Sigmoid colon (tissue), 7 donors: Measurements from ENCODE around the gene GABRR3. TPM values are rescaled to one million over a fixed set of nuclear protein-coding genes. Genes with fewer than 3 reads are reported as not detected.

Experiments
- DNase-seq: peaks from one replicate; pipeline ENCODE4 v3.0.0-alpha.2; 2019
- H3K27ac ChIP-seq, 4 donors: fragments of 200-600 bp; sonication (generic); one replicate each; pipeline ENCODE4 v1.5.1; 2016 to 2019; ENCODE audit warnings: mild to moderate bottlenecking in 1 of 4
- H3K27me3 ChIP-seq, 3 donors: fragments of 200-600 bp; sonication (generic); one replicate each; pipeline ENCODE4 v1.5.1; 2019; ENCODE audit warnings: mild to moderate bottlenecking in 1 of 3
- H3K36me3 ChIP-seq, 4 donors: fragments of 200-600 bp; sonication (generic); one replicate each; pipeline ENCODE4 v1.5.1; 2016 to 2019
- H3K4me1 ChIP-seq, 4 donors: fragments of 200-600 bp; sonication (generic); one replicate each; pipeline ENCODE4 v1.5.1; 2017 to 2019
- H3K4me3 ChIP-seq, 4 donors: fragments of 200-600 bp; sonication (generic); one replicate each; pipeline ENCODE4 v1.5.1; 2017 to 2019; ENCODE audit warnings: mild to moderate bottlenecking in 2 of 4, moderate library complexity in 1 of 4
- H3K9me3 ChIP-seq, 4 donors: fragments of 200-600 bp in 3 of 4; sonication (generic) in 3 of 4; one replicate each; pipeline versions ENCODE4 v1.5.1 to v1.6.1; 2013 to 2019
- EP300 ChIP-seq, 4 donors: sonication (generic); formaldehyde crosslinking; IDR thresholded peaks; one replicate each; pipeline ENCODE4 v1.6.1; 2017; ENCODE audit warnings: antibody characterized with exemption in 4 of 4
- POLR2A ChIP-seq, 2 donors: fragments of 450-650 bp; IDR thresholded peaks; one replicate each; pipeline ENCODE4 v1.6.1; 2016; ENCODE audit warnings: antibody characterized with exemption in 2 of 2, mild to moderate bottlenecking in 2 of 2, moderate library complexity in 2 of 2
- POLR2AphosphoS5 ChIP-seq, 4 donors: sonication (generic); formaldehyde crosslinking; IDR thresholded peaks; one replicate each; pipeline ENCODE4 v1.6.1; 2017; ENCODE audit warnings: antibody characterized with exemption in 4 of 4
- WGBS, 2 donors: extraction: QIAGEN DNeasy Blood & Tissue Kit; methylation state at CpG; one replicate each; pipeline ENCODE4 v1.1.7; 2013; 5-methylcytosine and 5-hydroxymethylcytosine counted together
- intact Hi-C: fragments of 100-400 bp; cut with DNase I; formaldehyde crosslinking; loops from one replicate; pipeline ENCODE4 v1.15.1; 2023
- polyA plus RNA-seq, 3 donors: library from polyadenylated mRNA; stranded (reverse); fragments of 200-250 nt; gene quantifications; one replicate each; pipeline ENCODE4 v1.2.3, GENCODE V29; 2013
- total RNA-seq, 4 donors: library from RNA; depleted of rRNA; stranded (reverse); fragments of >200 nt; gene quantifications; one replicate each; pipeline ENCODE4 v1.1.0, GENCODE V29; 2016
- TF ChIP-seq, protein P1 (sequence below), 4 experiments: fragments of 450-650 bp in 3 of 4; fragments of 200-600 bp in 1 of 4; IDR thresholded peaks; one replicate each; pipeline ENCODE4 v1.5.1; 2016 to 2019; ENCODE audit warnings: antibody characterized with exemption in 4 of 4, mild to moderate bottlenecking in 3 of 4, moderate library complexity in 2 of 4
- donor health status: healthy with polysubstance abuse.
- donor health status: Bipolar disorder and iron deficiency.
- donor health status: healthy.

The GABRR3 gene
- total and polyA plus RNA-seq, 7 donors: not detected

DNA sequence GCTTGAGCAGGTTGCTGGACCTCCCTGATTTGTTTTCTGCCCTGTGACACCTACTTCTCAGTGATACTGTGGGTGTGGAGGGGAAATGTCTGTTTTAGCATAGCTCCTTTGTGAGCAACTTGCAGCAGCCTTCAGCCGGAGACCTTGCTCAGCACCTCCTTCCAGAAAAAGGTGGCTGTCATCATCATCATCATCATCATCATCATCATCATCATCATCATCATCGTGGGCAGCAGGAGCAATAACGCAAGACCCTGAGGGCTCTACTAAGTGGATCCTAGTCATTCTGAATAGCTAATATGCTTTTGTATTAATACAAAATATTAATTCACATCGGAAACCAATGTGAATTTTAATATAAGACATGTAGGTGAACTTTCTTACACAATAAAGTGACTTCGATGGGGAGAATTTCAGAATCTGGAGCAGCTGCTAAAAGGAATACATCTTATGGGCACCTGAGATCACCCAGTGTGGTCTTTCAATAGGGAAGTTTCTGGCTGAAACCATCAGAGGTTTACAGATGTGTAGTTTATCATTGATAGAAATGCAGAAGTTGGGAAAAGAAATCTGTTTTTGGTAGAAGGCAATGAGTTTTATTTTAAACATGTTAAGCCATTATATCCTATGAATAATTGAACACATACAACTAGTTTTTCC is 8.6 kb downstream of the GABRR3 start:
- intact Hi-C loops: loop anchor here (10.0 kb wide), 1 partner anchor 132 kb away; no protein-coding TSS in a partner anchor
- no peak overlapping the region for H3K4me3 ChIP-seq
- peaks cover 0 to 3% (median 0%) of the 10 kb centered on the region in 3 donors for H3K27me3 ChIP-seq
- no peak overlapping the region for H3K27ac ChIP-seq
- no peaks in the 10 kb centered on the region for H3K9me3 ChIP-seq
- no peak for DNase-seq
- TF ChIP-seq POLR2AphosphoS5 (IDR thresholded peaks at IDR 0.05) (no peak), EP300 (IDR thresholded peaks at IDR 0.05) (no peak), POLR2A (IDR thresholded peaks at IDR 0.05) (no peak)
- TF ChIP-seq, protein P1, sequence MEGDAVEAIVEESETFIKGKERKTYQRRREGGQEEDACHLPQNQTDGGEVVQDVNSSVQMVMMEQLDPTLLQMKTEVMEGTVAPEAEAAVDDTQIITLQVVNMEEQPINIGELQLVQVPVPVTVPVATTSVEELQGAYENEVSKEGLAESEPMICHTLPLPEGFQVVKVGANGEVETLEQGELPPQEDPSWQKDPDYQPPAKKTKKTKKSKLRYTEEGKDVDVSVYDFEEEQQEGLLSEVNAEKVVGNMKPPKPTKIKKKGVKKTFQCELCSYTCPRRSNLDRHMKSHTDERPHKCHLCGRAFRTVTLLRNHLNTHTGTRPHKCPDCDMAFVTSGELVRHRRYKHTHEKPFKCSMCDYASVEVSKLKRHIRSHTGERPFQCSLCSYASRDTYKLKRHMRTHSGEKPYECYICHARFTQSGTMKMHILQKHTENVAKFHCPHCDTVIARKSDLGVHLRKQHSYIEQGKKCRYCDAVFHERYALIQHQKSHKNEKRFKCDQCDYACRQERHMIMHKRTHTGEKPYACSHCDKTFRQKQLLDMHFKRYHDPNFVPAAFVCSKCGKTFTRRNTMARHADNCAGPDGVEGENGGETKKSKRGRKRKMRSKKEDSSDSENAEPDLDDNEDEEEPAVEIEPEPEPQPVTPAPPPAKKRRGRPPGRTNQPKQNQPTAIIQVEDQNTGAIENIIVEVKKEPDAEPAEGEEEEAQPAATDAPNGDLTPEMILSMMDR (IDR thresholded peaks at IDR 0.05): no peak
- no peaks in the 10 kb centered on the region for H3K36me3 ChIP-seq
- 86% methylated on average over 5 of the region's 5 CpGs for WGBS, 2 donors
- H3K4me1 ChIP-seq: peaks cover 0 to 18% (median 11%) of the 10 kb centered on the region in 4 donors

DNA sequence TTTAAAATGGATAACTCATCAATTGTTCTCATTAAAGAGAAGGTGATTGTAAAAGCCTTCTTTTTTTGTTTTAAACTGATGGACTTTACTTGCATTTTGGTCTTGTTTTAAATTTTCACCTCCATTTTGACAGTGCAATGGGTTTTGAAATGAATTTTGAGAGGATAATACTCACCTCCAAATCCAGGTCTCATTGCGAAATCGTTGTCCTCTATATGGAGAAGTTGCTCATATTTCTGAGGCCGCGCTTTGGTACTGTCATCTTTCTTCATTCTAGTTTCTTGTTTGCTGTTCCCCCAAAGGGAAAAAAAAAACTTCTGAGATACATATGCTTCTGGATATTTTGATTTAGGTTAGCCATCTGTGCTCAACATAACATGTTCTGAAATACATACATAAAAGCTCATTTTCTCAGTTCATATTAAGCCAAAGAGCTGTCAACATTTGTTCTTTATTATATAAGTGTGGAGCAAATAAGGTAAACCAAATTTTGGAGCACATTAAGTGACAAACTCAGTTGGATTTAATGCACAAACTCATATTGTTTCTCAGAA is 9.6 kb downstream of the GABRR3 start:
- DNase-seq: no peak
- intact Hi-C loops: loop anchor here (10.0 kb wide), 1 partner anchor 131 kb away; no protein-coding TSS in a partner anchor
- WGBS, 2 donors: 94 to 95% methylated on average over 4 of the region's 4 CpGs

DNA sequence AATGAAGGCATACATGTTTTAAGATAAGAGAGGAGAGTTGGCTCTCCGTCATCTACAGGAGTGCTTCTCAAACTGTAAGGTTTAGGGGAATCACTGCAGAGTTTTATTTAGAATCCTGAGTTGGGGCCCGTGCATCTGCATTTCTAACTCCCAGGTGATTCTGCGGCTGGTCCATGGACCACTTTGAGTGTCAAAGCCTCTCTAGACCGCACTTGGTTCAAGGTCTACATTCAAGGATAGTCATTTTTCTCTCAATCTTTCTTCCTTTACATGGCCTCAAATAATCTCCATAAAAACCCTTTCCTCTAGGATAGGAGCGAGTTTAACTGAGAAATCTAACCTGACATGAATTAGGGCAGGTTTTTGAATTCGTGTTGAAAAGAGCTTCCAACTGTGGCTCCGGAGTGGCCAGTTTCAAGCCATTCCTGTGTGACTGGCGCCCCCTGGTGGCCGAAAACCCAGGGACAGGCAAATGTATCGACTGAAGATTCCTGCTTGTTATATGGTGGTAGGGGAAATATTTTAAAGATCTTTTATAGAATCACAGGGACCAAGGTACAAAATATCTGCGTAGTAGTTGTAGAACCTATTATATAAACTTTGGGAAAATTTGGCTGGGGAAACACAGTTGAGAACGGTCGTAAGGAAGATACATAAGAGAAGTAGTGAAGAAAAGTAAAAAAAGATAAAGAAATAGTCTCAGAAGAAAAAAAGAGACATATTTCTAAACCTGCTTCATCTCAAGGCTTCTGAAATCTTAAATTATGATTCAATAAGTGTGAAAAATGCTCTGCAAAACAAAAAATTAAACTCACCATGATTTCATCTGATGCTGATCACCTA is 11.9 kb downstream of the GABRR3 start:
- DNase-seq: peak; percentile 92
- no peaks in the 10 kb centered on the region for H3K9me3 ChIP-seq
- no peak overlapping the region for H3K27ac ChIP-seq
- peaks cover 0 to 21% (median 11%) of the 10 kb centered on the region in 4 donors for H3K4me1 ChIP-seq
- 29 to 32% methylated on average over 13 of the region's 13 CpGs for WGBS, 2 donors
- intact Hi-C loops: loop anchor here (1.0 to 10.0 kb wide), 3 partner anchors 66 to 230 kb away; no protein-coding TSS in a partner anchor
- peaks cover 0 to 3% (median 0%) of the 10 kb centered on the region in 3 donors for H3K27me3 ChIP-seq
- H3K4me3 ChIP-seq: no peak overlapping the region
- no peaks in the 10 kb centered on the region for H3K36me3 ChIP-seq
- no peak for TF ChIP-seq EP300 (IDR thresholded peaks at IDR 0.05)
- TF ChIP-seq, protein P1 (IDR thresholded peaks at IDR 0.05): peak; percentile 78 to 94 (median 92)

More for the DNA sequence above, 9.6 kb downstream of the GABRR3 start:
- Histone ChIP-seq H3K27me3 (peaks cover 0 to 3% (median 0%) of the 10 kb centered on the region in 3 donors), H3K4me1 (peaks cover 0 to 21% (median 11%) of the 10 kb centered on the region in 4 donors), H3K36me3 (no peaks in the 10 kb centered on the region), H3K4me3 (no peak overlapping the region), H3K9me3 (no peaks in the 10 kb centered on the region), H3K27ac (no peak overlapping the region)
- TF ChIP-seq POLR2A (IDR thresholded peaks at IDR 0.05): no peak
- no peak for TF ChIP-seq EP300 (IDR thresholded peaks at IDR 0.05)
- TF ChIP-seq POLR2AphosphoS5 (IDR thresholded peaks at IDR 0.05): no peak
- TF ChIP-seq, protein P1 (IDR thresholded peaks at IDR 0.05): no peak

DNA sequence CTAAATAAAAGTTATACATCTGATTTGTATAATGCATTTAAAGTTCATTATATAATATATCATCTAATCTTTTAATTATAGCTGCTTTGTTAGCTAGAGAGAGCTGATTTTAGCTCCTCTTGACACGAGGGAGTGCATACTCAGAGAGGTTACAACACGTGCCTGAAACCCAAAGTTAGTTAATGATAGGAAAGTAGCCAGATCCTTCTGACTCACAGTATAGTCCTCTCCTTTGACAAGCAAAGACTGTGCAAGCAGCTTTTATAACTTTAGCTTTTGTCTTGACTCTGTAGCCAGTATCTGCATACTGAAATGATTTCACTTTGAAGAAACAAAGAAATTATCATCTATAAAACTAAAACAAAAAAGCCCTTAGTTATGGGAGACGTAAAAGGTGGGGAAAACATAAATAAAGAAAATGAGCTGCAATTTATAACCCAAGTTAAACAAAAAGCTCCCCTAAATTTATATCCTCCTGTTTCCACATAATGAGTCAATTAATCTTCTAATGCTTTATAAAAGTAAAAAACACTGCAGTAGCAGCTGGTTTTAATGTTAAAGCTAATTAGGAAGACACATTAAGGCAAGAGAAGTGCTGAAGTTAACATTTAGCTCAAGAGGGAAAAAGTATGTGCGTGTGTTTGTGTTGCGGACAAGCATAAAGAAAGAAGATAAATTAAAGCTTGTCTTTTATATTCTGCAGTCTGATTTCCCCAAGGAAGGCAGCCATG is 13.1 kb downstream of the GABRR3 start:
- TF ChIP-seq, protein P1 (IDR thresholded peaks at IDR 0.05): no peak
- TF ChIP-seq POLR2A (IDR thresholded peaks at IDR 0.05): no peak
- TF ChIP-seq EP300 (IDR thresholded peaks at IDR 0.05): no peak
- TF ChIP-seq POLR2AphosphoS5 (IDR thresholded peaks at IDR 0.05): no peak
- Histone ChIP-seq H3K4me3 (no peak overlapping the region), H3K27ac (no peak overlapping the region), H3K4me1 (peaks cover 0 to 21% (median 10%) of the 10 kb centered on the region in 4 donors), H3K27me3 (peaks cover 0 to 3% (median 0%) of the 10 kb centered on the region in 3 donors), H3K36me3 (no peaks in the 10 kb centered on the region), H3K9me3 (no peaks in the 10 kb centered on the region)
- whole genome bisulfite sequencing, 2 donors: 40 to 66% methylated on average over 5 of the region's 5 CpGs
- no peak for DNase-seq
- intact Hi-C loops: loop anchor here (5.0 to 10.0 kb wide), 2 partner anchors 65 to 127 kb away; no protein-coding TSS in a partner anchor
